Esophagus muscularis mucosa (tissue), 4 donors: ENCODE data around the gene ESYT2. TPM values are rescaled to one million over a fixed set of nuclear protein-coding genes. Genes with fewer than 3 reads are reported as not detected.

ENCODE experiments used
- DNase-seq: peaks from one replicate; pipeline ENCODE4 v3.0.0-alpha.2; 2017; ENCODE audit errors: extremely low spot score
- H3K27ac ChIP-seq, 4 donors: fragments of 200-600 bp; sonication (generic); replicated peaks in 1 of 4; 1 replicate in 3 of 4; 2 replicates in 1 of 4; pipeline ENCODE4 v1.5.1; 2016 to 2019; ENCODE audit warnings: mild to moderate bottlenecking in 1 of 4
- H3K27me3 ChIP-seq, 4 donors: fragments of 200-600 bp; sonication (generic); one replicate each; pipeline versions ENCODE4 v1.5.1 to v1.6.0; 2016 to 2019
- H3K36me3 ChIP-seq, 4 donors: fragments of 200-600 bp; sonication (generic); one replicate each; pipeline ENCODE4 v1.5.1; 2016 to 2019
- H3K4me1 ChIP-seq, 4 donors: fragments of 200-600 bp; sonication (generic); one replicate each; pipeline ENCODE4 v1.5.1; 2016 to 2019
- H3K4me3 ChIP-seq, 4 donors: fragments of 200-600 bp; sonication (generic); 1 replicate in 2 of 4; 2 replicates in 2 of 4; pipeline ENCODE4 v1.5.1; 2016 to 2019; ENCODE audit warnings: mild to moderate bottlenecking in 4 of 4, moderate library complexity in 1 of 4
- H3K9me3 ChIP-seq, 4 donors: fragments of 200-600 bp; sonication (generic); 1 replicate in 3 of 4; 2 replicates in 1 of 4; pipeline ENCODE4 v1.5.1; 2016 to 2019
- EP300 ChIP-seq: sonication (generic); formaldehyde crosslinking; IDR thresholded peaks from one replicate; pipeline ENCODE4 v1.6.1; 2017; ENCODE audit warnings: antibody characterized with exemption
- POLR2A ChIP-seq: fragments of 450-650 bp; IDR thresholded peaks from one replicate; pipeline ENCODE4 v1.6.1; 2017; ENCODE audit warnings: antibody characterized with exemption, moderate library complexity, mild to moderate bottlenecking, low read depth
- POLR2AphosphoS5 ChIP-seq, 2 donors: sonication (generic); formaldehyde crosslinking; IDR thresholded peaks; one replicate each; pipeline ENCODE4 v1.6.1; 2017; ENCODE audit warnings: antibody characterized with exemption in 2 of 2
- WGBS: methylation state at CpG from one replicate; pipeline ENCODE4 v1.1.5; 2018; 5-methylcytosine and 5-hydroxymethylcytosine counted together
- intact Hi-C: fragments of 100-400 bp; cut with DNase I; formaldehyde crosslinking; loops from one replicate; pipeline ENCODE4 v1.15.1; 2023
- total RNA-seq, 4 donors: library from RNA; depleted of rRNA; stranded (reverse); fragments of >200 nt; gene quantifications; one replicate each; pipeline versions ENCODE4 v1.1.0 to v1.2.1, GENCODE V29; 2016
- TF ChIP-seq, protein P1 (sequence below), 3 experiments: fragments of 200-600 bp in 2 of 3; fragments of 450-650 bp in 1 of 3; sonication (generic) in 2 of 3; IDR thresholded peaks; one replicate each; pipeline ENCODE4 v1.5.1; 2017 to 2019; ENCODE audit warnings: antibody characterized with exemption in 3 of 3, mild to moderate bottlenecking in 2 of 3, moderate library complexity in 1 of 3

Gene ESYT2
- total RNA-seq, 4 donors from 2014 or later: 166 to 235 (median 202) TPM

DNA sequence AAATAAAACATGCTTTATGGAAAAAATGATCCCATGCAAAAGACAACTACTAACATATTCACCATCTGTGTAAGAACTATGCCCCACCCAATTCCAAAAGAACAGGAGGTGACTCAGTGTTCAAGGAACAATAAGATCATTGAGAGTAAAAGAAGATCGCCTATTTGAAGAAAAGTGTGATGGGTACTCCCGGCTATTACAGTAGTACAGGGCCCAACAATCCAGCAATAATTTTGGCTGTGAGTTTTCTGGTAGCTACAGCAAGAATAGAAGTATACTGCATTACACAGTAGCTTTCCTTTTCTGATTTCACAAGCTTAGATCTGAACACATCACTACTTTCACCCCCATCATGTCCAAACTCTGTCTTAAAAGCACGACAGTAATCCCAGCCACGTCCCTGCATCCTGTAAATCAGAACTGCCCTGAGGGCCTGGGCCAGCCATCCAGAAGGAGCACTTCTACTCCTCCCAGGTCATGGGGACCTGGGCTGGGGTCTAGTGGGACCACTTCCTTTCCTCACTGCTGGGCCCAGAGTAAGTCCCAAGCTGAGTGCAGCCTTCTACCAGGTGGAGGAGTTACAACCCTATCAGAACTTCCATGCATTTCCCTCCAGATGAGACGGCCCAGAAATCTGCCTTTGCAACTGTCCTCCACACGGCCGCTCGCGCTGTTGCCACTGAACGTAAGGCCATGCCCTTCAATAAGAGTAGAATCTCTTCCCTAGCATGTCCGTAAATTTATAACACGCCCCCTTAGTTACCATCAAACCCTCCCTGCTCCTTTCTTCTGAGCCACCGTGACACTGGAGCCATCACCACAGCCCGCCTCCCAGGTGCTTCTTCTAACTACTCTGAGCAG lies 7.9 kb downstream of the ESYT2 start:
- Histone ChIP-seq H3K27me3 (no peaks in the 10 kb centered on the region), H3K4me3 (peak overlapping the region; percentile 4 to 36 (median 18)), H3K36me3 (no peaks in the 10 kb centered on the region), H3K9me3 (no peaks in the 10 kb centered on the region), H3K27ac (peak overlapping the region; percentile 91 to 100 (median 94)), H3K4me1 (peaks cover 63 to 100% (median 96%) of the 10 kb centered on the region in 4 donors)
- DNase-seq: peak; percentile 87
- intact Hi-C loops: no loop called here
- 54% methylated on average over 14 of the region's 14 CpGs for WGBS
- TF ChIP-seq POLR2AphosphoS5 (IDR thresholded peaks at IDR 0.05) (peak; percentile 9 to 66), EP300 (no peak), POLR2A (no peak)
- TF ChIP-seq, protein P1, sequence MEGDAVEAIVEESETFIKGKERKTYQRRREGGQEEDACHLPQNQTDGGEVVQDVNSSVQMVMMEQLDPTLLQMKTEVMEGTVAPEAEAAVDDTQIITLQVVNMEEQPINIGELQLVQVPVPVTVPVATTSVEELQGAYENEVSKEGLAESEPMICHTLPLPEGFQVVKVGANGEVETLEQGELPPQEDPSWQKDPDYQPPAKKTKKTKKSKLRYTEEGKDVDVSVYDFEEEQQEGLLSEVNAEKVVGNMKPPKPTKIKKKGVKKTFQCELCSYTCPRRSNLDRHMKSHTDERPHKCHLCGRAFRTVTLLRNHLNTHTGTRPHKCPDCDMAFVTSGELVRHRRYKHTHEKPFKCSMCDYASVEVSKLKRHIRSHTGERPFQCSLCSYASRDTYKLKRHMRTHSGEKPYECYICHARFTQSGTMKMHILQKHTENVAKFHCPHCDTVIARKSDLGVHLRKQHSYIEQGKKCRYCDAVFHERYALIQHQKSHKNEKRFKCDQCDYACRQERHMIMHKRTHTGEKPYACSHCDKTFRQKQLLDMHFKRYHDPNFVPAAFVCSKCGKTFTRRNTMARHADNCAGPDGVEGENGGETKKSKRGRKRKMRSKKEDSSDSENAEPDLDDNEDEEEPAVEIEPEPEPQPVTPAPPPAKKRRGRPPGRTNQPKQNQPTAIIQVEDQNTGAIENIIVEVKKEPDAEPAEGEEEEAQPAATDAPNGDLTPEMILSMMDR (IDR thresholded peaks at IDR 0.05): no peak

DNA sequence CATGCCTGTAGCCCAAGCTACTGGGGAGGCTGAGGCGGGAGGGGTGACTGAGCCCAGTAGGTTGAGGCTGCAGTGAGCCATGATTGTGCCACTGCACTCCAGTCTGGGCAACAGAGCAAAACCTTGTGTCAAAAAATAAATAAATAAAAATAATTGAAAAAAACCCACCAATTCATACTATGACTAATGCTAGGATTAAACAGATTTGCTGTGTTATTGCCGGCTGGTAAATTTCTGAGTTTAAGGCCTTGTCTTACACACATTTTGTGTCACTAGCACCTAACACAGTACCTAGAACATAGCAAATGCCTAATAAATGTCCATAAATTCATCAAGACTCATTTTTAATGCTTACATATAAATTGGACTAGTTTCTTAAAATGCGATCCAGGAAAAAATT lies 8.7 kb downstream of the ESYT2 start:
- H3K9me3 ChIP-seq: no peaks in the 10 kb centered on the region
- intact Hi-C loops: no loop called here
- H3K4me1 ChIP-seq: peaks cover 71 to 100% (median 97%) of the 10 kb centered on the region in 4 donors
- TF ChIP-seq POLR2AphosphoS5 (IDR thresholded peaks at IDR 0.05): no peak
- TF ChIP-seq, protein P1 (IDR thresholded peaks at IDR 0.05): no peak
- no peak for TF ChIP-seq EP300
- no peak for TF ChIP-seq POLR2A
- peak overlapping the region in 1 of 4 donors; percentile 24 for H3K4me3 ChIP-seq
- DNase-seq: no peak
- H3K27ac ChIP-seq: peak overlapping the region; percentile 91 to 100 (median 94)
- no peaks in the 10 kb centered on the region for H3K27me3 ChIP-seq
- WGBS: 67% methylated on average over 3 of the region's 3 CpGs
- H3K36me3 ChIP-seq: no peaks in the 10 kb centered on the region

DNA sequence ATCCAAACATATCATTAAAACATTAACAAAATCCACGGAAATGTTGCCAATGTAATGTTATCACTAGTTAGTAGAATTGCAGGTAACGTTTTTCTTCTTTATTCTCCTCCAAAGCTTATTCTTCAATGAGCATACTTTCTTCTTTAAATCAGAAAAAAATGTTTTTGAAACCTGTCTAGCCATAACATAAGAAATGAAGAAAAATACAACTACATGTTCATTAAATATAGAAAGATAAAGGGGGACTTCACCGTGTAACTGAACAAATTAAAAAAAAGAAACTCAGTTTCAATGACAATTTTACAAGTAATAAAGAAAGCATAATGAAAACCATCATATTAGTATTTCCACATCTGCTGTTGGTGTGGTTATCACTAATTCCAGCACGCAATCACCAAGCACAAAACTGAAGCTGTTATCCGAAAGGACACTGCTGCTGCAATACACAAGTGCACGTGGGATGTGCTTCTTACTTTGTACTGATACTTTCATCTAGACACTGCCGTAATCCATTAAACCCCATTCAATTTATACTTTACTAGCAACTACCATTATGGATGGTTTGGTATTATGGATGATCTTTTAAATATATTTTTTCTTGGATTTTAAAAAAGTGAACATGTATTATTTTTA lies 9.6 kb downstream of the ESYT2 start:
- Histone ChIP-seq H3K4me1 (peaks cover 74 to 100% (median 97%) of the 10 kb centered on the region in 4 donors), H3K27ac (peak overlapping the region; percentile 91 to 100 (median 94))
- WGBS: 44% methylated on average over 7 of the region's 7 CpGs

DNA sequence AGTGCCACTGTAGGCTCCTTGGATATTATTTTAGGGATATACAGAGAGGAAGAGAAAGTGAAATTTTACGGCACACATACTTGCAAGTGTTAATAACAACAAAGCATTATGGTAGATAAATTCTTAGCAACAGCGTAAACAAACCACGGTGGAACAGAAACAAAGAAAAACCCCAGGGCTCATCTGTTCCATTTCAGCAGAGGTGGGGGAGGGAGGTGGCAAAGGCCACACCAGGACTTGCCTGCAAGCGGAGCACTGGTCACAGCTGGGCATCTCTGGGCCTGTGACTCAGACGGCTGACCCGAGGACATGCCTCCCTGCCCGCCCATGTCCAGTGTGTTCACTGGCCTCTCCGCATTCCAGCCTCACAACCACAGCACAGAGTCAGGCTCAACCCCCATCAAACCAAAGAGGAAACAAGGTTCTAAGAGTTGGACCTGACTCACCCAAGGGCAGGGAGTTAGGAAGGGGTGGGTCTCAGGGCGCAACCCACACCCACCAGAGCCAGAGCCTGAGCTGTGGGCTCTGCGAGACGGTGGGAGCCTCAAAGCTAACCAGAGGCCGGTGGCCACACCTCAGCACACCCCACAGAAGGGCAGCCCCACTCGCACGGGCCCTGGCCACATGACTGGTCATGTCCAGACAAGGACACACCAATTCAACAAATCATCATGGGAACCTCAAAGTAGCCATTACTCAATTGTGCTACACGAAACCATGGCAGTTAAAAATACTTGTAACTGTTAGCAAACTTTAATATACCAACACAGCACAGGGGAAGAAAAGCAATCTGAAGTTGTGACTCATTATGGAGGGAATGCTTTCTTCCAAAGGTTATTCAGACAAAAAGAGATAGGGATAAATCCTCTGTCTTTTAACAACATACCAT lies 10.7 kb downstream of the ESYT2 start:
- H3K9me3 ChIP-seq: no peaks in the 10 kb centered on the region
- H3K27ac ChIP-seq: peak overlapping the region; percentile 91 to 100 (median 94)
- peak; percentile 95 for DNase-seq
- peak; percentile 82 for TF ChIP-seq POLR2AphosphoS5 (IDR thresholded peaks at IDR 0.05)
- peak; percentile 12 for TF ChIP-seq POLR2A
- TF ChIP-seq EP300: no peak
- under 1% methylated on average over 15 of the region's 15 CpGs for WGBS
- no peaks in the 10 kb centered on the region for H3K36me3 ChIP-seq
- intact Hi-C loops: no loop called here
- peaks cover 71 to 99% (median 93%) of the 10 kb centered on the region in 4 donors for H3K4me1 ChIP-seq
- H3K27me3 ChIP-seq: no peaks in the 10 kb centered on the region
- peak overlapping the region; percentile 17 to 46 (median 38) for H3K4me3 ChIP-seq

More for the DNA sequence above, 9.6 kb downstream of the ESYT2 start:
- Histone ChIP-seq H3K4me3 (peak overlapping the region in 1 of 4 donors; percentile 44), H3K9me3 (no peaks in the 10 kb centered on the region), H3K27me3 (no peaks in the 10 kb centered on the region), H3K36me3 (no peaks in the 10 kb centered on the region)
- intact Hi-C loops: no loop called here
- peak; percentile 57 for DNase-seq
- TF ChIP-seq POLR2AphosphoS5 (IDR thresholded peaks at IDR 0.05) (no peak), POLR2A (no peak), EP300 (no peak)
- TF ChIP-seq, protein P1 (IDR thresholded peaks at IDR 0.05): no peak
